Islet of Langerhans (tissue), 1 donor: ENCODE data around the gene NRBF2.
A peak's percentile ranks its signal among the peaks of the same experiment; 100 is the strongest.
"Not testable (repeated sequence)": the region's sequence is repeated elsewhere in the genome, so short reads cannot be mapped to it uniquely, and the experiment has no call there.

Experiments used
- FAIRE-seq: peaks from one replicate; lab custom pipeline; 2011; peaks lifted over from hg19 to GRCh38; lab: Jason Lieb, UNC

The NRBF2 gene

GRCh38 chr10:63119041-63119440, 14.1 kb upstream of the NRBF2 start:
- no peak for FAIRE-seq

GRCh38 chr10:63120554-63120953, 12.6 kb upstream of the NRBF2 start:
- no peak for FAIRE-seq

DNA sequence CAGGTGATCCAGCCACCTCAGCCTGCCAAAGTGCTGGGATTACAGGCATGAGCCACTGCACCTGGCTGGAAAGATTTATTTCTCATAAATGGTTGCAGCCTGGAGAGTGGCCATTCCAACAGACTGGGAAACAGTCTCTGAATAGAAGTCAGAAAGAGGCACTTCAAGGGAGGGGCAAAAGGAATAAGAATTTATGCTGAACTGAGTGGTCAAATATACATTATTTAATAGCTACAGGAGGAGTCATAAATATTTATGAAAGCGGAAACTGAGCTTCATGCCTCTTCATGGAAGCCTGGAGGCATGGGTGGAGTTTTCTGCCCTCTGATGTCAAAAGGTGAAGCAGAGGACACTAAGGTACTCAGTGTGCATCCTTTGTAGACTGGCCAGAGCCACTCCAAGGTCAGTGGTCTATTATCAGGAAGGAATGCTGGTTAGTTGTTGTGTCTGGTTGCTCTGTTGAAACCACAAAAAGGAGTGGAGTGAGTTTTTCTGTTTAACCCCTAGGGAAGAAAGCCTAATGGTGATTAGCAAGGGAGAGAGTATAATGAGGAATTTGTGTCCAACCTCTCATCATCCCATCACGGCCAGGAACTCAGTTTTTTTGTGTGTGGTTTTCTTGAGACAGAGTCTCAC, 9.3 kb upstream of the NRBF2 start:
- no peak for FAIRE-seq

DNA sequence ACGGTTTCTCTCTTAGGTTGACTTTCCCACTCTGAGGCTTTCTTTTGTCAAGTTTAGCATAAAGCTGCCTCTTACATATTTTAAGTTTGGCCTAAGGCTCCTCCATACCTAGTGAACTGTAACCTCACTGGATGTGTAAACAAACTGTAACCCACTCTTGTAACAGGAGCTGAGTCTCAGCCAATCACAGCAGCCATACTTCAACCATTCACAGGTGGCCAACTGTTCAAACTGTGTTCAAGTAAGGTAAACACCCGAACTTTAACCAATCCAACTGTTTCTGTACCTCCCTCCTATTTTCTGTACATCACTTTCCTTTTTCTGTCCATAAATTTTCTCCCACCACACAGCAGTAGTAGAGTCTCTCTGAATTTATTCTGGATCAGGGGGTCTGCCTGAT, 7.7 kb upstream of the NRBF2 start:
- no peak for FAIRE-seq

DNA sequence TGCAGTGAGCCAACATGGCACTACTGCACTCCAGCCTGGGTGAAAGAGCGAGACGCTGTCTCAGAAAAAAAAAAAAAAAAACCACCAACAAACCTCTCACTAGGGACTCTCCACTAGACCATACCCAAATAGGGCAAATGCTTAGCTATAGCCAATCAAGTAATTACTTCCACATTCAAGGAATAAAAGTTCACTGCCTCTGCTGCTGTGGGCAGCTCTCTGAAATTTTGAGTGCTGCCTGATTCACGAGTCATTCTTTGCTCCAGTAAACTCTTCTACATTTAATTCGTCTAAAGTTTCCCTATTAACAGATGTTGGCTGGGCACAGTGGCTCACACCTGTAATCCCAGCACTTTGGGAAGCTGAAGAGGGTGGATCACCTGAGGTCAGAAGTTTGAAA, 4.7 kb upstream of the NRBF2 start:
- FAIRE-seq: no peak

DNA sequence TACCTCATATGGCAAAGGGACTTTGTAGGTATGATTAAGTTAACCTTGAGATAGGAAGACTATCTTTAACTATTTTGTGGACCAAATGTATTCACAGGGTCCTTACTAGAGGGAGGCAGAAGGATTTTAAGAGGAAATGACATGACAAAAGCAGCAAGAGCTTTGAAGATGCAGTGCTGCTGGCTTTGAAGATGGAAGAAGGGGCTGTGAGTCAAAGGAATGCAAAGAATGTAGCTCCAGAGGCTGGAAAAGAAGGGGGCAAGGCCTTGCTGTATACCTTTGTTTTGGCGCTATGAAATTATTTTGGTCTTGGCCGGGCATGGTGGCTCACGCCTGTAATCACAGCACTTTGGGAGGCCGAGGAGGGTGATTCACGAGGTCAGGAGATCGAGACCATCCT, 3.2 kb upstream of the NRBF2 start:
- no peak for FAIRE-seq

GRCh38 chr10:63132651-63133055, 475 bp upstream of the NRBF2 start:
- FAIRE-seq: no peak

- no peak for FAIRE-seq
Measured at GRCh38 chr10:63133821-63134557, 861 bp downstream of the NRBF2 start.

DNA sequence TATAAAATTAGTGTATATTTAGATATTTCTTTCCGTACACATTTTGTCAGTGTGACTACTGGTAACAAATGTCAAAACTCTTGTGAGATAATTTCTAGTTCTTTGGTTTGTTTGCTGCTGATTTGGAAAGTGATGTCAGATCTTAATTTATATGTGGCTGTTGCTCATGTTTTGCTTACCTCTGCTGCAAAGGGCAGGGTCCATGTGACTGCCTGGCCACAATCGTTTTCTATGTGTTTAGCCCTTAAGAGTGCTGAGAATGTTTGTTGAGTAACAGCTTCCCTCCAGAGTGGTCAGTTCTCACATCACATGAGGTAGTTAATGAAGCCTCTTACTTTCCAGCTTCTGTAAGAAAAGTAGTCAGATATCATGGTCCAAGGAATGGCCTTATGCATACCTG, 4.2 kb downstream of the NRBF2 start:
- FAIRE-seq: peak; percentile 38

- FAIRE-seq: no peak
Measured at GRCh38 chr10:63140077-63140476, 6.9 kb downstream of the NRBF2 start.

- no peak for FAIRE-seq
Measured at GRCh38 chr10:63142136-63142535, 9.0 kb downstream of the NRBF2 start.

DNA sequence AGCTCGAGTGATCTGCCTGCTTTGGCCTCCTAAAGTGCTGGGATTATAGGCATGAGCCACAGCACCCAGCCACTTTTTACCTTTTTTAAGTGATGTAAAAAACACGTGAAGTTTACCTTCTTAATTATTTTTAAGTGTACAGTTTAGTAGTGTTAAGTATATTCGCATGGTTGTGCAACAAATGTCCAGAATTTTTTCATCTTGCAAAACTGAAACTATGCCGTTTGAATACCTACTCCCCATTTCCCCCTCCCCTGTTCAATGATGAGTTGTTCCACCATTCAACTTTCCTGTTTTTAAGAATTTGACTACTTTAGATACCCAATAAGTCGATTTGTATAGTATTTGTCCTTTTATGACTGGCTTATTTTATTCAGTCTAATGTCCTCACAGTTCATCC, 10.9 kb downstream of the NRBF2 start:
- no peak for FAIRE-seq

GRCh38 chr10:63145782-63146181, 12.7 kb downstream of the NRBF2 start:
- FAIRE-seq: no peak

- no peak for FAIRE-seq
Measured at GRCh38 chr10:63146503-63146902, 13.4 kb downstream of the NRBF2 start.

DNA sequence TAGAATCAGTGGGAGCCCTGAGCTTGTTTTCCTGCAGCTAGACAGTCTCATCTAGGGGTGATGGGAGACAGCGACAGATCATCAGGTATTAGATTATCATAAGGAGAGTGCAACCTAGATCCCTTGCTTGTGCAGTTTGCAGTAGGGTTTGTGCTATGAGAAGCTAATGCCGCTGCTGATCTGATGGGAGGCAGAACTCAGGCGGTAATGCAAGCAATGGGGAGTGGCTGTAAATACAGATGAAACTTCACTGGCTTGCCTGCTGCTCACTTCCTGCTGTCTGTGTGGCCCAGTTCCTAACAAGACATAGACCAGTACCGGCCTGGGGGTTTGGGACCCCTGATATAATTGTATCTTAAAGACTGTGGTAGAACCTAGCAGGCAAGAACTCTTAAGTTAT, 17.6 kb downstream of the NRBF2 start:
- no peak for FAIRE-seq

GRCh38 chr10:63153868-63154545, 20.9 kb downstream of the NRBF2 start:
- not testable (repeated sequence) for FAIRE-seq

DNA sequence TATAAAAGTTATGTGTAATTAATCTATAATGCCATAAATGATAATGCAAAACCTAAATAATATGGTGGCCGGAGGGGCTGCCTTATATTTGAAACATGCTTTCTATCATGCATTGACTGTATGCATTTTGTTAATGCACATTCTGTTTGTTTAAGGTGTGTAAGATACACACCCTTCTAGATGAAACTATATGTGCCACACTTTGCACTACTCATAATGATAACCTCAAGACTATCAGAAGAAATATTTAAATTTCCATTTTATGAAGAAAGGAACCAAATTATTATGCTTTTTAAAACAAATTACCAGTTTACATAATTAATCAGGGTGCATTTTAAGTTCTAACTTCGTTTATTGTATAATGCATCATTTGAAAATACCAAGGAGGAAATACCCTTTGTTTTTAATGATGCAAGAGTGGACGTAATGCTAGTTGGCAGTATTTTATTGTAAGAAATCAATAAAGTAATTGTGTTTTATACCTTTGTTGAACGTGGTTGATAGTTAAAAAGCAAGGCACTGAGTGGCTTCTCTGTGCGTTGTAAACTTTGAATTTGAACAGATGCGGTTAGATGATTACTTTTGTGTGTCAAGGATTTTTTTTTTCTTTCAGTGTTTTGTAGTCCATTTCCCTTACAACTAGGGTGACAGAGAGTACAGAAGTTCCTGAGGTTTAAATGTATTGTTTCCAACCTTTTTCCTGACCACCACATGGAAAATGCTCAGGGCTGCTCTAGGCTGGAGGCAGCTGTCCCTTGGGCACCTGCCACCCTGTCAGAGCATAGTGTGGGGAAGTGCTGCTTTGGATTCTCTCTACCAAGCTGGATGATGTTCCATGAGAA, 21.6 kb downstream of the NRBF2 start:
- no peak for FAIRE-seq

DNA sequence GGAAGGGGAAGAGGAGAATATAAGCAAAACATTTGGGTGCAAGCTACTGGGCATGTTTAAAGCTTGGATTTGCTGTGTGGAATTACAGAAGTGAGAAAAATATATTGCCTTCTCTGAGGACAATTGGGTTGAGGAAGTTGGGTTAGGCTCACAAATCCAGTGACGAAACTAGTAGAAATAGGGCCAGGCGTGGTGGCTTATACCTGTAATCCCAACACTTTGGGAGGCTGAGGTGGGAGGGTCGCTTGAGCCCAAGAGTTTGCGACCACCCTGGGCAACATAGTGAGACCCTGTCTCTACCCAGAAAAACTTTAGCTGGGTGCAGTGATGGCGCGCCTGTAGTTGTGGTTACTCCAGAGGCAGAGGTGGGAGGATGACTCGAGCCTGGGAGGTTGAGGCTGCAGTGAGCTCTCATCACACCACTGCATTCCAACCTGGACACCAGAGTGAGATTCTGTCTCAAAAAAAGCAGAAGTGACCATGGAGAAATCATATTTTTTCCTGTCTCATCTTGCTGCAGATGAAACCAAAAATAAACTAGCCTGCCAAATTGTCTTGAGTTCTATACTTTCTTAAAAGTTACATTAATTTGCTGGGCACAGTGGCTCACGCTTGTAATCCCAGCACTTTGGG, 22.4 kb downstream of the NRBF2 start:
- FAIRE-seq: no peak

GRCh38 chr10:63156236-63156635, 23.1 kb downstream of the NRBF2 start:
- no peak for FAIRE-seq

GRCh38 chr10:63157845-63158624, 24.9 kb downstream of the NRBF2 start:
- FAIRE-seq: peak; percentile 96

DNA sequence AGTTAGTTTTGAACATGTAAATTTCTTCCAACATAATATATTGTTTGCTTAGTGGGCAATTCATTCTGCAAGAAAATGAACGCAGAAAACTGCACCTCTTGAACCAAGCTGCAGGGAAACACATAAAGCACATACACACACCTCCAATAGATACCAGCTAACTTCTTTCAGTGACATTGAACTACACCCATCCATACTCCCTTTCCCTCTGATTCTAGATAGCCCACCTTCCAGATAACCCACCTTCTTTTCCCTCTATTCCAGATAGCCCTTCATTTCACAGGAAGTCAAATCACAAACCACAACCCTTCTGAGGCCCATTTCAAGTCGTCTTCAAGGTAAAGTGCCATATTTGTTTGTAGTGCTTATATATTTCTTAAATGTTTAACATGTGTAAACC, 28.5 kb downstream of the NRBF2 start:
- FAIRE-seq: no peak
